ENCODE data around the gene SLC41A1.
"Not testable (repeated sequence)": the region's sequence is repeated elsewhere in the genome, so short reads cannot be mapped to it uniquely, and the experiment has no call there.

SLC41A1 gene

DNA sequence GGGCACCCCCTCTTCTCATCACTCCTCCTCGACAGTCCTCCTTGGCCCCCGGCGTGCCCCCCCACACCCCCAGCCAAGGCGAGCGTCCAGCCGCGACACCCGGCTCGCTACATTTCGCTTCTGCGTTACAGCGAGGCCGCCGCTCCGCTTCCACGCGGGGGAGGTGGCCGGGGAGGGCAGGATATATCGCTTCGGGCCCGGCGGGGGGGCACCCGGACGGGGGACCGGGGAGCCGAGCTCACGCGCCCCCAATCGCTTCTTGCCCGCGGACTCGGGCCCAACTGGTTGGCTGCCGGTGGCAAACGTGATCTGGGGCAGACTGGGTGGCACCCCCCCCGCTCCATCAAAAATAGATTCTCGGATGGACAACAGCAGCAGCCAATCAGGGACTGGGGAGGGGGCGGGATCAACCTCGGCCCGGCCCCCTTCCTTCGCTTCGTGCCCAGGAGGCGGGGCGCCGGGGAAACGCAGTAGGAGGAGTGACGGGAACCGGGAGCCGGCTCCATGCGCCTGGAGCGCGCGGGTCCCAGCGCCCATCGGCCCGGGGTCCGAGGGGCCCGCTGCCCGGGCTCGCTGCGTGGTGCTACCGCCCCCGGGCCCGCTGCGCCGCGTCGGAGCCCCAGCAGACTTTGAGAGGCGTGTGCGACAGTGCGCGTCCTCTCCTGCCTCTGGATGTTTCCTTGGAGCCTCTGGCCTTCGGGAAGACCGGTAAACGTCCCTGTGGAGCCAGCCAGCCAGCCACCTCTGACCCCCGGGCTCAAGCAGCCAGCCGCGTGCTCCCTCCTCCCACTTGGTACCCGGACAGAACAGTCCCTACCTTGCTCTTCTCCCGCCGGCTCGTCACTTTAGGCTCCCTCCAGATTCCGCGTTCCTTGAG is at the start of gene SLC41A1:
TSS of gene SLC41A1 (minus strand) at position 321 of the 877 bp plus-strand sequence. CDS start 2,757 bp downstream, outside the sequence.
- TF ChIP-seq, protein P1, sequence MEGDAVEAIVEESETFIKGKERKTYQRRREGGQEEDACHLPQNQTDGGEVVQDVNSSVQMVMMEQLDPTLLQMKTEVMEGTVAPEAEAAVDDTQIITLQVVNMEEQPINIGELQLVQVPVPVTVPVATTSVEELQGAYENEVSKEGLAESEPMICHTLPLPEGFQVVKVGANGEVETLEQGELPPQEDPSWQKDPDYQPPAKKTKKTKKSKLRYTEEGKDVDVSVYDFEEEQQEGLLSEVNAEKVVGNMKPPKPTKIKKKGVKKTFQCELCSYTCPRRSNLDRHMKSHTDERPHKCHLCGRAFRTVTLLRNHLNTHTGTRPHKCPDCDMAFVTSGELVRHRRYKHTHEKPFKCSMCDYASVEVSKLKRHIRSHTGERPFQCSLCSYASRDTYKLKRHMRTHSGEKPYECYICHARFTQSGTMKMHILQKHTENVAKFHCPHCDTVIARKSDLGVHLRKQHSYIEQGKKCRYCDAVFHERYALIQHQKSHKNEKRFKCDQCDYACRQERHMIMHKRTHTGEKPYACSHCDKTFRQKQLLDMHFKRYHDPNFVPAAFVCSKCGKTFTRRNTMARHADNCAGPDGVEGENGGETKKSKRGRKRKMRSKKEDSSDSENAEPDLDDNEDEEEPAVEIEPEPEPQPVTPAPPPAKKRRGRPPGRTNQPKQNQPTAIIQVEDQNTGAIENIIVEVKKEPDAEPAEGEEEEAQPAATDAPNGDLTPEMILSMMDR (IDR thresholded peaks at IDR 0.05; ENCODE audit: control insufficient read depth, insufficient read depth, low read depth, low read length, missing control alignments), result no peak
- peak within 1 kb of the TSS; percentile 94 for H3K4me3 ChIP-seq (ENCODE audit: control insufficient read depth, low read depth, low read length)
- DNase-seq (ENCODE audit: low read depth), result peak; percentile 62

DNA sequence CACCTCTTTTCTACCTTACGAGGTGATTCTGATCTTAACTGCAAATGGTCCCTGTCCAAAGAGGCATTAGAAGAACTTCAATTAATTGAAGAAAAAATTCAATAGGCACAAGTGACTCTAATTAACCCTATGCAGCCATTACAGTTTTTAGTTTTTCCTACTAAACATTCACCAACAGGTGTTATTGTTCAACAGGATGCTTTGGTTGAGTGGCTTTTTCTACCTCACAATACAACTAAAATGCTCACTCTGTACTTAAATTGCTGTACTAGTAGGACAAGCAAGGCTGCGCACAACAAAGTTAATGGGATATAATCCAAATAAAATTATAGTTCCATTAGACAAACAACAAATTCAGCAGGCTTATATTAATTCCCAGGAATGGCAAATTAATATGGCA is 48.5 kb upstream of the SLC41A1 start:
- DNase-seq (ENCODE audit: low read depth), result no peak
- H3K4me3 ChIP-seq (ENCODE audit: control insufficient read depth, low read depth, low read length), result no peak overlapping the region
- TF ChIP-seq, protein P1 (IDR thresholded peaks at IDR 0.05; ENCODE audit: control insufficient read depth, insufficient read depth, low read depth, low read length, missing control alignments), result no peak

DNA sequence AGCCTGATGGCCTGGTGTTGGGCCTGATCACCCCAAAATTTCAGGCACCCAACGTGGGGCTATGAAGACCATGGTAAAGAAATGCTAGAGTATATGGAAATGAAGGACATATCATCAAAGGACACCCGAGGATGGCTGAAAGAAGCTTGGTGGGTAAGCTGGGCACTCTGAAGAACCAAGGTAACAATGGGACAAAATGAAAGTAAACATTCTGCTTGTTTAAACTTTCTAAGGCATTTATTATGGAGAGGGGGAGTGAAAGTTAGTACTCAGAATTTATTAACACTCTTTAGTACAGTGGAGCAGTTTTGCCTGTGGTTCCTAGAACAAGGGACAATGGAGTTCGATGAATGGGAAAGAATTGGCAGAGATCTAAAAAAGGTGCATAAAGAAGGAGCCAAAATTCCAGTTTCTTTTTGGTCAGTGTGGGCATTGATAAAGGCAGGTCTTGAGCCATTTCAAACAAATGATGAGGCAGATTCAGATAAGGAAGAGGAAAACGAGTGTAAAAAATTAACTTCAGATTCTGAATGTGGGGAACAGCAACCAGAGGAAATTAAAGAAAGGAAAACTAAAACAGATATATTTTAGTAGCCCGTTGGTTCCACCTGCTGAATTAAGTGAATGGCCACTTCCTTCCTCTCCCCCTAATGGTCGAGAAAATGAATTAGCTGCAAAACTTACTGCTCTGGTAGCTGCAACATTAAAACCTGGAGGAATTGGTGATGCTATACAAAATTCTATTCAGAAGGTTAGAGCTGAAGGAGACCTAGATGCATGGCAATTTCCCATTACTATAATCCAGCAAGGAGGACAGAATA is 45.4 kb upstream of the SLC41A1 start:
- DNase-seq (ENCODE audit: low read depth), result no peak
- TF ChIP-seq, protein P1 (IDR thresholded peaks at IDR 0.05; ENCODE audit: control insufficient read depth, insufficient read depth, low read depth, low read length, missing control alignments), result no peak

DNA sequence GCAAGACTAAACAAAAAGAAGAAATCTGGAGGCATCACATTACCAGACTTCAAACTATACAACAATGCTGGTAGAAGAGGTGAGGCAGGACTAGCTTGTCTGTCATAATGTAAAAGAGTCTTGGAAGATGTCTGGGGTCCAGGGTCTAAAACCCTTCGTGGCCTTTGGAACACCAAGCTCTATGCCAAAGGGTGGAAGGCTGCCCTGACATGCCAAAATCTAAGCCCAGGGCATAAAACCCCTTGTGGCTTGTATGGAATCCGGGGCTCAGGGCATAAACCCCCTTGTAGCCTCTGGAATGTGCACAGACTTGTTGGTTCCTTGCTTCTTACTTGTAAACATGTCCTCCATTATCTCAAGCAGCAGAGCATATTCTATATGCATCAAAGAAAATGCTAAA is 44.5 kb upstream of the SLC41A1 start:
- not testable (repeated sequence) for DNase-seq (ENCODE audit: low read depth); H3K4me3 ChIP-seq (ENCODE audit: control insufficient read depth, low read depth, low read length)

More for the DNA sequence above, 45.4 kb upstream of the SLC41A1 start:
- no peak overlapping the region for H3K4me3 ChIP-seq (ENCODE audit: control insufficient read depth, low read depth, low read length)

DNA sequence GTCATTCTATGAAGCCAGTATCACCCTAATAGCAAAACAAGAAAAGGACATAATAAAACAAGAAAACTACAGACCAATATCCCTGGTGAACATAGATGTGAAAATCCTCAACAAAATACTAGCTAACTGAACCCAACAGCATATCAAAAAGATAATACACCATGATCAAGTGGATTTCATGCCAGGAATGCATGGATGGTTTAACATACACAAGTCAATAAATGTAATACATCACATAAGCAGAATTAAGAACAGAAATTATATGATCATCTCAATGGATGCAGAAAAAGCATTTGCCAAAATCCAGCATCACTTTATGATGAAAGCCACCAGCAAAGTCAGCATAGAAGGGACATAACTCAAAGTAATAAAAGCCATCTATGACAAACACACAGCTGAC is 43.4 kb upstream of the SLC41A1 start:
- TF ChIP-seq, protein P1 (IDR thresholded peaks at IDR 0.05; ENCODE audit: control insufficient read depth, insufficient read depth, low read depth, low read length, missing control alignments), result no peak
- no peak overlapping the region for H3K4me3 ChIP-seq (ENCODE audit: control insufficient read depth, low read depth, low read length)
- no peak for DNase-seq (ENCODE audit: low read depth)

DNA sequence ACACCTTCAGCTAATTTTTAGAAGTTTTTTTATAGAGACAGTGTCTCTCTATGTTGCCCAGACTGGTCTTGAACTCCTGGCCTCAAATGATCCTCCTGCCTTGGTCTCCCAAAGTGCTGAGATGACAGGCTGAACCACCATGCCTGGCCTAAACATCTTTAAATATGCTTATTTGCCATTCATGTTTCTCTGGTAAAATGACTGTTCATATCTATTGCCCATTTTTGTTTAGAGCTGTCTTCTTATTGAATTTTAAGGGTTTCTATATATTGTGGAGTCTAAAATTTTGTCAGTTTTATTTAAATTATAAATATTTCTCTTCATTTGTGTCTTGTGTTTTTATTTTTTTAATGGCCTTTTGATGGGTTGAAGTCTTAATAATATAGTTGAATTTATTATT is 40.0 kb upstream of the SLC41A1 start:
- no peak overlapping the region for H3K4me3 ChIP-seq (ENCODE audit: control insufficient read depth, low read depth, low read length)
- TF ChIP-seq, protein P1 (IDR thresholded peaks at IDR 0.05; ENCODE audit: control insufficient read depth, insufficient read depth, low read depth, low read length, missing control alignments), result no peak
- no peak for DNase-seq (ENCODE audit: low read depth)

DNA sequence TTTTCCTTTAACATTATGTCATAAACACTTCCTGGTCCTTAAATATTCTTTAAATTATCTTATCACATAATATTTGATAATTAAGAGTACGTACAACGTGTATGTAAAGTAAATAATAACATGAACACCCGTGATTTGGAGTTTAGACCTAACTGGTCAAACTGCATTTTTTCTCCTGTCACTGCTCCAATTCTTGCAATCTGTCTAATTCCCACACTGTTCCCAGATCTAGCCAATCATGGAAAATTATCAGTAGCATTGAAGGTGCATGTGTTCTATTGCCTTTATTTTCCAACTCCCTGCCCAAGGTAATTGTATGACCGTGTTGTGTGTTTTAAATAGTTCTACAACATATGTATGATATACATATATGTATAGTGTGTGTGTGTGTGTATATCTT is 39.0 kb upstream of the SLC41A1 start:
- no peak overlapping the region for H3K4me3 ChIP-seq (ENCODE audit: control insufficient read depth, low read depth, low read length)
- DNase-seq (ENCODE audit: low read depth), result no peak
- TF ChIP-seq, protein P1 (IDR thresholded peaks at IDR 0.05; ENCODE audit: control insufficient read depth, insufficient read depth, low read depth, low read length, missing control alignments), result no peak
